ENCODE measurements around the gene KDM1B.

- no peak for TF ChIP-seq CTCF (conservative IDR thresholded peaks at IDR 0.05; ENCODE audit: low read length)
- no peak for TF ChIP-seq EZH2phosphoT487 (IDR thresholded peaks at IDR 0.05; ENCODE audit: borderline replicate concordance)
Observed at GRCh38 chr6:18168264-18168663, 13.0 kb downstream of the KDM1B start.
